IPS-18a (cell line): ENCODE data around the gene TRAK1.

Experiments used
- H3K27ac ChIP-seq: one replicate; pipeline ENCODE4 v1.5.1; 2013; ENCODE audit warnings: low read length
- H3K27me3 ChIP-seq: one replicate; pipeline ENCODE4 v1.6.1; 2013; ENCODE audit warnings: mild to moderate bottlenecking, low read length; ENCODE audit not compliant: control insufficient read depth, insufficient read depth
- H3K36me3 ChIP-seq: one replicate; pipeline ENCODE4 v1.6.1; 2013; ENCODE audit warnings: low read depth, low read length; ENCODE audit not compliant: control insufficient read depth
- H3K4me1 ChIP-seq: one replicate; pipeline ENCODE4 v1.6.1; 2013; ENCODE audit warnings: low read depth, low read length; ENCODE audit not compliant: control insufficient read depth
- H3K4me3 ChIP-seq: one replicate; pipeline ENCODE4 v1.5.1; 2013; ENCODE audit warnings: low read length
- H3K9ac ChIP-seq: one replicate; pipeline ENCODE4 v1.6.1; 2013; ENCODE audit warnings: mild to moderate bottlenecking, low read length, moderate library complexity
- H3K9me3 ChIP-seq: one replicate; pipeline ENCODE4 v1.6.1; 2013; ENCODE audit warnings: low read depth, low read length; ENCODE audit not compliant: control insufficient read depth

Gene TRAK1

GRCh38 chr3:42274266-42274665 lies 183.1 kb downstream of the TRAK1 start:
- no peaks in the 10 kb centered on the region for H3K36me3 ChIP-seq
- H3K4me1 ChIP-seq: no peaks in the 10 kb centered on the region
- no peak overlapping the region for H3K27ac ChIP-seq
- no peak overlapping the region for H3K4me3 ChIP-seq
- no peak overlapping the region for H3K9ac ChIP-seq
- H3K9me3 ChIP-seq: no peaks in the 10 kb centered on the region
- no peaks in the 10 kb centered on the region for H3K27me3 ChIP-seq

- H3K9ac ChIP-seq: no peak overlapping the region
Observed at GRCh38 chr3:42275217-42275616, 184.1 kb downstream of the TRAK1 start.

More at GRCh38 chr3:42275217-42275616, 184.1 kb downstream of the TRAK1 start:
- peaks cover 5% of the 10 kb centered on the region for H3K9me3 ChIP-seq
- H3K4me1 ChIP-seq: no peaks in the 10 kb centered on the region
- no peak overlapping the region for H3K4me3 ChIP-seq
- H3K27ac ChIP-seq: no peak overlapping the region
- H3K27me3 ChIP-seq: no peaks in the 10 kb centered on the region
- no peaks in the 10 kb centered on the region for H3K36me3 ChIP-seq
